Activated T-helper 1 cell treated with anti-CD3 and anti-CD28 coated beads, Interleukin-12 subunit alpha, Interleukin-12 subunit beta, Interleukin-2, Interleukin-4 antibody, amounts not matched to agents 30 ng/mL and 10 ng/mL and 1 ng/mL, durations not matched to agents 14 hours and 24 hours and 36 hours (primary cell): ENCODE measurements around the gene ATP8B3. TPM values are rescaled to one million over a fixed set of nuclear protein-coding genes. Genes with fewer than 3 reads are reported as not detected.
"Not testable (repeated sequence)": the region's sequence is repeated elsewhere in the genome, so short reads cannot be mapped to it uniquely, and the experiment has no call there.

Experiments
- DNase-seq: peaks from one replicate; pipeline ENCODE4 v3.0.0; 2021; ENCODE audit warnings: low spot score
- H3K27ac Mint-ChIP-seq: one replicate; pipeline ENCODE4 v1.8.0; 2021; ENCODE audit warnings: mild to moderate bottlenecking, mixed read lengths
- H3K27me3 Mint-ChIP-seq: one replicate; pipeline ENCODE4 v1.8.0; 2022; ENCODE audit warnings: mild to moderate bottlenecking, moderate library complexity, mixed read lengths; ENCODE audit not compliant: insufficient read depth
- H3K36me3 Mint-ChIP-seq: one replicate; pipeline ENCODE4 v1.8.0; 2021; ENCODE audit warnings: low read depth, mixed read lengths
- H3K4me1 Mint-ChIP-seq: one replicate; pipeline ENCODE4 v1.8.0; 2021; ENCODE audit warnings: low read depth, mixed read lengths
- H3K4me3 Mint-ChIP-seq: one replicate; pipeline ENCODE4 v1.8.0; 2021; ENCODE audit warnings: mild to moderate bottlenecking, moderate library complexity, mixed read lengths
- H3K9me3 Mint-ChIP-seq: one replicate; pipeline ENCODE4 v1.8.0; 2021; ENCODE audit warnings: mixed read lengths
- intact Hi-C: fragments of 100-400 bp; cut with micrococcal nuclease; formaldehyde crosslinking; loops from one replicate; pipeline ENCODE4 v1.15.1; 2024
- total RNA-seq: library from RNA; stranded (reverse); gene quantifications from 2 replicates; pipeline ENCODE4 v1.2.3, GENCODE V29; 2022

The ATP8B3 gene
- total RNA-seq, 1 donor from 2014 or later: 5.0 TPM

- Mint-ChIP-seq H3K36me3 (peaks cover 3% of the 10 kb centered on the region), H3K27ac (no peak overlapping the region)
Observed at GRCh38 chr19:1806184-1807029, 5.7 kb downstream of the ATP8B3 start.

GRCh38 chr19:1805401-1806183, 6.5 kb downstream of the ATP8B3 start:
- H3K36me3 Mint-ChIP-seq: peaks cover 3% of the 10 kb centered on the region
- no peak for DNase-seq

More at GRCh38 chr19:1806184-1807029, 5.7 kb downstream of the ATP8B3 start:
- no peaks in the 10 kb centered on the region for H3K9me3 Mint-ChIP-seq
- no peak for DNase-seq
- H3K27me3 Mint-ChIP-seq: no peaks in the 10 kb centered on the region
- peaks cover 5% of the 10 kb centered on the region for H3K4me1 Mint-ChIP-seq
- intact Hi-C loops: no loop called here
- H3K4me3 Mint-ChIP-seq: no peak overlapping the region

GRCh38 chr19:1804858-1805257, 7.2 kb downstream of the ATP8B3 start:
- peaks cover 7% of the 10 kb centered on the region for H3K36me3 Mint-ChIP-seq
- H3K4me3 Mint-ChIP-seq: no peak overlapping the region
- H3K27me3 Mint-ChIP-seq: no peaks in the 10 kb centered on the region
- no peak overlapping the region for H3K27ac Mint-ChIP-seq
- H3K9me3 Mint-ChIP-seq: no peaks in the 10 kb centered on the region
- no peaks in the 10 kb centered on the region for H3K4me1 Mint-ChIP-seq
- intact Hi-C loops: no loop called here
- no peak for DNase-seq

More at GRCh38 chr19:1805401-1806183, 6.5 kb downstream of the ATP8B3 start:
- no peaks in the 10 kb centered on the region for H3K27me3 Mint-ChIP-seq
- intact Hi-C loops: no loop called here
- no peak overlapping the region for H3K27ac Mint-ChIP-seq
- no peaks in the 10 kb centered on the region for H3K9me3 Mint-ChIP-seq
- no peak overlapping the region for H3K4me3 Mint-ChIP-seq
- H3K4me1 Mint-ChIP-seq: no peaks in the 10 kb centered on the region

GRCh38 chr19:1799695-1800342, 12.3 kb downstream of the ATP8B3 start:
- no peak overlapping the region for H3K27ac Mint-ChIP-seq

GRCh38 chr19:1797313-1797712, 14.8 kb downstream of the ATP8B3 start:
- H3K4me3 Mint-ChIP-seq, DNase-seq, H3K36me3 Mint-ChIP-seq, H3K27me3 Mint-ChIP-seq, H3K27ac Mint-ChIP-seq, H3K9me3 Mint-ChIP-seq, intact Hi-C loops, H3K4me1 Mint-ChIP-seq: not testable (repeated sequence)

More at GRCh38 chr19:1799695-1800342, 12.3 kb downstream of the ATP8B3 start:
- intact Hi-C loops: no loop called here
- Mint-ChIP-seq H3K27me3 (peaks cover 6% of the 10 kb centered on the region), H3K36me3 (peaks cover 7% of the 10 kb centered on the region), H3K4me1 (no peaks in the 10 kb centered on the region), H3K9me3 (no peaks in the 10 kb centered on the region), H3K4me3 (no peak overlapping the region)
- no peak for DNase-seq

- Mint-ChIP-seq H3K27ac (no peak overlapping the region), H3K36me3 (peaks cover 4% of the 10 kb centered on the region), H3K27me3 (peaks cover 7% of the 10 kb centered on the region), H3K4me1 (no peaks in the 10 kb centered on the region), H3K4me3 (no peak overlapping the region), H3K9me3 (no peaks in the 10 kb centered on the region)
- intact Hi-C loops: no loop called here
- DNase-seq: no peak
Observed at GRCh38 chr19:1796395-1797142, 15.5 kb downstream of the ATP8B3 start.

GRCh38 chr19:1794424-1795172, 17.5 kb downstream of the ATP8B3 start:
- Mint-ChIP-seq H3K27me3 (peaks cover 7% of the 10 kb centered on the region), H3K27ac (no peak overlapping the region), H3K4me3 (no peak overlapping the region), H3K4me1 (no peaks in the 10 kb centered on the region), H3K9me3 (no peaks in the 10 kb centered on the region), H3K36me3 (no peaks in the 10 kb centered on the region)
- intact Hi-C loops: no loop called here
- no peak for DNase-seq

- peaks cover 9% of the 10 kb centered on the region for H3K27me3 Mint-ChIP-seq
- intact Hi-C loops: no loop called here
- H3K4me1 Mint-ChIP-seq: no peaks in the 10 kb centered on the region
- no peaks in the 10 kb centered on the region for H3K9me3 Mint-ChIP-seq
- DNase-seq: no peak
- H3K27ac Mint-ChIP-seq: no peak overlapping the region
- no peak overlapping the region for H3K4me3 Mint-ChIP-seq
- no peaks in the 10 kb centered on the region for H3K36me3 Mint-ChIP-seq
Observed at GRCh38 chr19:1791879-1792278, 20.2 kb downstream of the ATP8B3 start.

GRCh38 chr19:1790054-1790792, 21.9 kb downstream of the ATP8B3 start:
- Mint-ChIP-seq H3K36me3 (no peaks in the 10 kb centered on the region), H3K9me3 (no peaks in the 10 kb centered on the region)

GRCh38 chr19:1789261-1790041, 22.6 kb downstream of the ATP8B3 start:
- Mint-ChIP-seq H3K27me3 (peaks cover 4% of the 10 kb centered on the region), H3K4me3 (no peak overlapping the region), H3K9me3 (no peaks in the 10 kb centered on the region), H3K4me1 (no peaks in the 10 kb centered on the region), H3K36me3 (no peaks in the 10 kb centered on the region), H3K27ac (no peak overlapping the region)
- DNase-seq: no peak
- intact Hi-C loops: no loop called here

More at GRCh38 chr19:1790054-1790792, 21.9 kb downstream of the ATP8B3 start:
- no peak for DNase-seq
- Mint-ChIP-seq H3K4me3 (no peak overlapping the region), H3K27ac (no peak overlapping the region), H3K4me1 (no peaks in the 10 kb centered on the region), H3K27me3 (peaks cover 4% of the 10 kb centered on the region)
- intact Hi-C loops: no loop called here

GRCh38 chr19:1787116-1787515, 25.0 kb downstream of the ATP8B3 start:
- no peak for DNase-seq
- no peak overlapping the region for H3K27ac Mint-ChIP-seq
- H3K27me3 Mint-ChIP-seq: peaks cover 2% of the 10 kb centered on the region
- intact Hi-C loops: no loop called here
- no peaks in the 10 kb centered on the region for H3K9me3 Mint-ChIP-seq
- no peak overlapping the region for H3K4me3 Mint-ChIP-seq
- no peaks in the 10 kb centered on the region for H3K36me3 Mint-ChIP-seq
- no peaks in the 10 kb centered on the region for H3K4me1 Mint-ChIP-seq
